Activated CD4-positive, alpha-beta T cell treated with anti-CD3 and anti-CD28 coated beads, Interleukin-2, amount 50 U/mL, for 24 hours (primary cell): ENCODE data around the gene ARPC1B.

Experiments
- DNase-seq, 2 donors: peaks; one replicate each; pipeline ENCODE4 v3.0.0-alpha.2; 2020; ENCODE audit warnings: low read depth in 1 of 2, low spot score in 1 of 2

Gene ARPC1B

GRCh38 chr7:99440195-99440594 lies 65.7 kb downstream of the ARPC1B start:
- no peak for DNase-seq
